Activated T-cell treated with anti-CD3 and anti-CD28 coated beads for 24 hours (primary cell): ENCODE results near the gene GRIN3B.

Experiments used
- DNase-seq: peaks from one replicate; pipeline ENCODE4 v3.0.0-alpha.2; 2020; ENCODE audit warnings: low read depth

Gene GRIN3B

GRCh38 chr19:1042689-1043511 is 42.7 kb downstream of the GRIN3B start:
- DNase-seq = no peak

- DNase-seq = no peak
Observed at GRCh38 chr19:1045247-1045603, 45.0 kb downstream of the GRIN3B start.

- DNase-seq = no peak
Observed at GRCh38 chr19:1046117-1046626, 46.0 kb downstream of the GRIN3B start.

- no peak for DNase-seq
Observed at GRCh38 chr19:1046836-1047695, 46.8 kb downstream of the GRIN3B start.

GRCh38 chr19:1047696-1048147 is 47.5 kb downstream of the GRIN3B start:
- DNase-seq = no peak

GRCh38 chr19:1049106-1049505 is 48.9 kb downstream of the GRIN3B start:
- no peak for DNase-seq

GRCh38 chr19:1049800-1050199 is 49.6 kb downstream of the GRIN3B start:
- DNase-seq = no peak

GRCh38 chr19:1050989-1051788 is 51.0 kb downstream of the GRIN3B start:
- DNase-seq = no peak

- no peak for DNase-seq
Observed at GRCh38 chr19:1051791-1052190, 51.6 kb downstream of the GRIN3B start.

- DNase-seq = no peak
Observed at GRCh38 chr19:1052349-1052975, 52.2 kb downstream of the GRIN3B start.

GRCh38 chr19:1053176-1054101 is 53.2 kb downstream of the GRIN3B start:
- DNase-seq = no peak

- DNase-seq = no peak
Observed at GRCh38 chr19:1054102-1055027, 54.1 kb downstream of the GRIN3B start.

GRCh38 chr19:1055028-1055425 is 54.8 kb downstream of the GRIN3B start:
- no peak for DNase-seq

- no peak for DNase-seq
Observed at GRCh38 chr19:1055886-1056620, 55.8 kb downstream of the GRIN3B start.

GRCh38 chr19:1057176-1057855 is 57.1 kb downstream of the GRIN3B start:
- DNase-seq = no peak

- DNase-seq = no peak
Observed at GRCh38 chr19:1058112-1058511, 57.9 kb downstream of the GRIN3B start.
